H9 (cell line): Measurements from ENCODE around the gene SLC5A2. TPM values are rescaled to one million over a fixed set of nuclear protein-coding genes. Genes with fewer than 3 reads are reported as not detected.

Experiments
- DNase-seq: peaks from one replicate; pipeline ENCODE4 v3.0.0-alpha.2; 2017
- H2AFZ ChIP-seq: one replicate; pipeline ENCODE4 v1.6.1; 2013; ENCODE audit warnings: mild to moderate bottlenecking, low read length, control low read depth, moderate library complexity
- H2AK5ac ChIP-seq: 2 replicates; pipeline ENCODE4 v1.6.1; 2013; ENCODE audit warnings: low read length, control low read depth, mixed read lengths; ENCODE audit not compliant: insufficient read length
- H2BK120ac ChIP-seq: one replicate; pipeline ENCODE4 v1.6.1; 2013; ENCODE audit warnings: low read depth, mild to moderate bottlenecking, low read length, control low read depth, inconsistent platforms; ENCODE audit not compliant: poor library complexity, severe bottlenecking
- H2BK12ac ChIP-seq: 2 replicates; pipeline ENCODE4 v1.6.1; 2013; ENCODE audit warnings: low read length, control low read depth, mixed read lengths, low read depth; ENCODE audit not compliant: insufficient read length
- H2BK15ac ChIP-seq: 2 replicates; pipeline ENCODE4 v1.6.1; 2013; ENCODE audit warnings: low read depth, low read length, control low read depth
- H2BK20ac ChIP-seq: one replicate; pipeline ENCODE4 v1.6.1; 2013; ENCODE audit warnings: low read depth, mild to moderate bottlenecking, low read length, control low read depth, inconsistent platforms; ENCODE audit not compliant: poor library complexity, severe bottlenecking
- H2BK5ac ChIP-seq: 2 replicates; pipeline ENCODE4 v1.6.1; 2013; ENCODE audit warnings: low read length, control low read depth, mixed read lengths; ENCODE audit not compliant: insufficient read length
- H3K14ac ChIP-seq: 2 replicates; pipeline ENCODE4 v1.6.1; 2013; ENCODE audit warnings: low read length, control low read depth; ENCODE audit not compliant: insufficient read depth
- H3K18ac ChIP-seq: 2 replicates; pipeline ENCODE4 v1.6.1; 2013; ENCODE audit warnings: low read depth, mild to moderate bottlenecking, mixed read lengths, low read length, control low read depth; ENCODE audit not compliant: insufficient read length
- H3K23ac ChIP-seq: 2 replicates; pipeline ENCODE4 v1.6.1; 2013; ENCODE audit warnings: low read length, control low read depth, mixed read lengths, low read depth; ENCODE audit not compliant: insufficient read length
- H3K23me2 ChIP-seq: 2 replicates; pipeline ENCODE4 v1.6.1; 2013; ENCODE audit warnings: low read depth, mild to moderate bottlenecking, mixed read lengths, low read length, control low read depth; ENCODE audit not compliant: insufficient read length, poor library complexity, severe bottlenecking
- H3K27ac ChIP-seq: 2 replicates; pipeline ENCODE4 v1.5.1; 2013; ENCODE audit warnings: low read length, control low read depth, mixed read lengths, low read depth; ENCODE audit not compliant: insufficient read length
- H3K27me3 ChIP-seq: 2 replicates; pipeline ENCODE4 v1.6.1; 2013; ENCODE audit warnings: low read length, control low read depth, inconsistent platforms; ENCODE audit not compliant: insufficient read depth
- H3K4ac ChIP-seq: 2 replicates; pipeline ENCODE4 v1.6.1; 2013; ENCODE audit warnings: low read depth, mild to moderate bottlenecking, control low read depth, inconsistent platforms, low read length, moderate library complexity
- H3K4me1 ChIP-seq: 2 replicates; pipeline ENCODE4 v1.6.1; 2013; ENCODE audit warnings: low read length, control low read depth, inconsistent platforms; ENCODE audit not compliant: insufficient read depth
- H3K4me2 ChIP-seq: 2 replicates; pipeline ENCODE4 v1.6.1; 2013; ENCODE audit warnings: low read length, control low read depth, mixed read lengths; ENCODE audit not compliant: insufficient read length, insufficient read depth
- H3K56ac ChIP-seq: 2 replicates; pipeline ENCODE4 v1.6.1; 2013; ENCODE audit warnings: low read depth, mild to moderate bottlenecking, mixed read lengths, low read length, control low read depth; ENCODE audit not compliant: insufficient read length
- H3K79me1 ChIP-seq: 2 replicates; pipeline ENCODE4 v1.6.1; 2013; ENCODE audit warnings: low read depth, mild to moderate bottlenecking, moderate library complexity, low read length, control low read depth, inconsistent platforms; ENCODE audit not compliant: insufficient read depth, poor library complexity, severe bottlenecking
- H3K79me2 ChIP-seq: 2 replicates; pipeline ENCODE4 v1.6.1; 2013; ENCODE audit warnings: low read length, control low read depth, inconsistent platforms; ENCODE audit not compliant: insufficient read depth
- H3K9ac ChIP-seq: 2 replicates; pipeline ENCODE4 v1.6.1; 2013; ENCODE audit warnings: low read length, control low read depth, mixed read lengths; ENCODE audit not compliant: insufficient read length; ENCODE audit errors: extremely low read depth
- H3K9me3 ChIP-seq: one replicate; pipeline ENCODE4 v1.6.1; 2013; ENCODE audit warnings: low read depth, low read length, inconsistent platforms; ENCODE audit not compliant: control insufficient read depth
- H3T11ph ChIP-seq: one replicate; pipeline ENCODE4 v1.6.1; 2013; ENCODE audit warnings: mild to moderate bottlenecking, low read length, control low read depth, inconsistent platforms
- H4K20me1 ChIP-seq: one replicate; pipeline ENCODE4 v1.6.1; 2013; ENCODE audit not compliant: control insufficient read depth, insufficient read length, insufficient read depth
- H4K5ac ChIP-seq: 2 replicates; pipeline ENCODE4 v1.6.1; 2013; ENCODE audit warnings: low read depth, mild to moderate bottlenecking, mixed read lengths, low read length, control low read depth; ENCODE audit not compliant: insufficient read length
- H4K8ac ChIP-seq: replicated peaks from 2 replicates; pipeline ENCODE4 v1.6.1; 2013; ENCODE audit warnings: low read length, control low read depth, mixed read lengths, low read depth; ENCODE audit not compliant: insufficient read length
- H4K91ac ChIP-seq: 2 replicates; pipeline ENCODE4 v1.6.1; 2013; ENCODE audit warnings: low read depth, mild to moderate bottlenecking, moderate library complexity, mixed read lengths, low read length, control low read depth; ENCODE audit not compliant: insufficient read length
- H3K27ac Mint-ChIP-seq, 3 experiments: 2 replicates in 2 of 3; 3 replicates in 1 of 3; pipeline ENCODE4 v1.8.0; 2020 to 2021; ENCODE audit warnings: mixed read lengths in 3 of 3, mild to moderate bottlenecking in 1 of 3, moderate library complexity in 1 of 3
- H3K27me3 Mint-ChIP-seq: 2 replicates; pipeline ENCODE4 v1.8.0; 2021; ENCODE audit warnings: low read depth, mild to moderate bottlenecking, moderate library complexity, mixed read lengths
- H3K36me3 Mint-ChIP-seq, 3 experiments: 2 replicates in 2 of 3; 3 replicates in 1 of 3; pipeline ENCODE4 v1.8.0; 2020 to 2021; ENCODE audit warnings: low read depth in 3 of 3, mixed read lengths in 3 of 3; ENCODE audit not compliant: insufficient read depth in 1 of 3
- H3K4me1 Mint-ChIP-seq, 2 experiments: 2 replicates each; pipeline ENCODE4 v1.8.0; 2020; ENCODE audit warnings: mixed read lengths in 2 of 2
- H3K4me3 Mint-ChIP-seq, 2 experiments: 2 replicates in 1 of 2; 3 replicates in 1 of 2; pipeline ENCODE4 v1.8.0; 2020 to 2021; ENCODE audit warnings: mild to moderate bottlenecking in 2 of 2, mixed read lengths in 2 of 2, moderate library complexity in 1 of 2
- H3K9me3 Mint-ChIP-seq, 2 experiments: 2 replicates in 1 of 2; 3 replicates in 1 of 2; pipeline ENCODE4 v1.8.0; 2020; ENCODE audit warnings: mild to moderate bottlenecking in 2 of 2, mixed read lengths in 2 of 2, moderate library complexity in 1 of 2
- CTCF ChIP-seq: fragments of 200-600 bp; sonication (generic); conservative IDR thresholded peaks from 3 replicates; pipeline ENCODE4 v1.8.0; 2021; ENCODE audit warnings: antibody characterized with exemption, mild to moderate bottlenecking
- WGBS: extraction: QIAGEN DNeasy Blood & Tissue Kit; methylation state at CpG from one replicate; pipeline ENCODE4 v1.1.7; 2013; ENCODE audit warnings: missing lambda C conversion rate, low lambda C conversion rate, mixed read lengths; ENCODE audit not compliant: insufficient read length; ENCODE audit errors: extremely low coverage; 5-methylcytosine and 5-hydroxymethylcytosine counted together
- total RNA-seq: library from RNA; stranded (reverse); gene quantifications from 2 replicates; pipeline ENCODE4 v1.2.1, GENCODE V29; 2021

SLC5A2 gene
- total RNA-seq, 1 experiment from 2014 or later, result 0.52 TPM

- Histone ChIP-seq H2BK15ac (no peak within 1 kb of the TSS), H4K91ac (no peak within 1 kb of the TSS), H3K4me1 (0 out of 2 replicates have a peak, but pooled peaks cover 3% of the 10 kb centered on the region), H2BK20ac (no peak within 1 kb of the TSS), H4K8ac (no peak within 1 kb of the TSS), H2BK5ac (no peak within 1 kb of the TSS), H3T11ph (no peak within 1 kb of the TSS), H3K9ac (peak within 1 kb of the TSS; percentile 82), H4K5ac (no peak within 1 kb of the TSS), H3K23me2 (peaks cover 6% of the 10 kb centered on the region), H2BK120ac (no peak within 1 kb of the TSS), H4K20me1 (no peaks in the 10 kb centered on the region), H3K56ac (no peak within 1 kb of the TSS), H3K14ac (peak within 1 kb of the TSS; percentile 92; the same call in 1 of the 2 replicates), H2BK12ac (no peak within 1 kb of the TSS), H3K18ac (peak within 1 kb of the TSS; percentile 77), H2AFZ (no peak within 1 kb of the TSS), H3K27me3 (no peaks in the 10 kb centered on the region), H2AK5ac (no peak within 1 kb of the TSS), H3K4me2 (peak within 1 kb of the TSS; percentile 94), H3K4ac (no peak within 1 kb of the TSS), H3K79me1 (no peaks in the 10 kb centered on the region), H3K23ac (no peak within 1 kb of the TSS), H3K79me2 (no peaks in the 10 kb centered on the region), H3K27ac (no peak within 1 kb of the TSS), H3K9me3 (no peaks in the 10 kb centered on the region)
- no peak for TF ChIP-seq CTCF
- H3K4me1 Mint-ChIP-seq, result peaks cover 13 to 19% of the 10 kb centered on the region in 2 experiments
- WGBS, result no CpG with 5 or more reads among the region's 65 CpGs
- H3K4me3 Mint-ChIP-seq, result peak within 1 kb of the TSS; percentile 87 to 93
- peak; percentile 91 for DNase-seq
- H3K36me3 Mint-ChIP-seq, result peaks cover 2 to 5% (median 3%) of the 10 kb centered on the region in 3 experiments; a peak in 4 of 7 replicates
- H3K27me3 Mint-ChIP-seq, result peaks cover 4% of the 10 kb centered on the region
- H3K9me3 Mint-ChIP-seq, result peaks cover 0 to 2% of the 10 kb centered on the region in 2 experiments; a peak in 2 of 5 replicates
- H3K27ac Mint-ChIP-seq, result peak within 1 kb of the TSS; percentile 87 to 94 (median 92)
Measured at GRCh38 chr16:31507929-31508705, 25.2 kb downstream of the SLC5A2 start, which contains the start of gene RUSF1. RUSF1 (minus strand) TSS chr16:31508391; CDS start chr16:31508373, 18 bp downstream.
